Gastrocnemius medialis (tissue), 4 donors: Measurements from ENCODE around the gene RFT1.

Source experiments
- CTCF ChIP-seq, 5 experiments: fragments of 450-650 bp in 3 of 5; fragments of 200-600 bp in 2 of 5; sonication (generic) in 2 of 5; IDR thresholded peaks in 4 of 5; conservative IDR thresholded peaks in 1 of 5; 1 replicate in 4 of 5; 2 replicates in 1 of 5; pipeline ENCODE4 v1.5.1; 2016 to 2019; ENCODE audit warnings: antibody characterized with exemption in 5 of 5, mild to moderate bottlenecking in 3 of 5, moderate library complexity in 3 of 5
- POLR2A ChIP-seq, 2 donors: fragments of 450-650 bp; IDR thresholded peaks; one replicate each; pipeline ENCODE4 v1.6.1; 2017; ENCODE audit warnings: antibody characterized with exemption in 2 of 2, mild to moderate bottlenecking in 2 of 2, moderate library complexity in 2 of 2

- no peak for TF ChIP-seq CTCF (IDR thresholded peaks at IDR 0.05 in 4 of 5, conservative IDR thresholded peaks at IDR 0.05 in 1 of 5)
- no peak for TF ChIP-seq POLR2A (IDR thresholded peaks at IDR 0.05)
These were observed 13.3 kb downstream of the RFT1 start for GRCh38 chr3:53116956-53117355.
